WI38 (cell line): ENCODE data around the gene ATOX1.

Experiments
- H3K4me3 ChIP-seq: 2 replicates; pipeline ENCODE4 v1.5.1; 2011; ENCODE audit warnings: low read depth, mild to moderate bottlenecking, control low read depth, low read length
- CTCF ChIP-seq: IDR thresholded peaks from 2 replicates; pipeline ENCODE4 v1.5.1; 2012; ENCODE audit warnings: low read depth, mild to moderate bottlenecking, control low read depth, low read length

The ATOX1 gene

DNA sequence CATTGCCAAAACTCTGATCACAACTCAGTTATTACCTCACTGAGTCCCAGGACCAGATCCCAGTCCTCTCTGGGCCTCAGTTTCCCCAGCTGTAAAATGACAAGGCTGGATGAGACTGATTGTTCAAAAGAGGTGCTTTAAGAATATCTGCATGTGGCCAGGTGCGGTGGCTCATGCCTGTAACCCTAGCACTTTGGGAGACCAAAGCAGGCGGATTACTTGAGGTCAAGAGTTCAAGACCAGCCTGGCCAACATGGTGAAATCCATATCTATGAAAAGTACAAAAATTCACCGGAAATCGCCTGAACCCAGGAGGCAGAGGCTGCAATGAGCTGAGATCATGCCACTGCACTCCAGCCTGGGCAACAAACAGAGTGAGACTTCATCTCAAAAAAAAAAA, 8.3 kb downstream of the ATOX1 start:
- no peak overlapping the region for H3K4me3 ChIP-seq
- no peak for TF ChIP-seq CTCF

- no peak for TF ChIP-seq CTCF
- H3K4me3 ChIP-seq, result no peak overlapping the region
Measured at GRCh38 chr5:151745071-151745705, 13.2 kb downstream of the ATOX1 start.

DNA sequence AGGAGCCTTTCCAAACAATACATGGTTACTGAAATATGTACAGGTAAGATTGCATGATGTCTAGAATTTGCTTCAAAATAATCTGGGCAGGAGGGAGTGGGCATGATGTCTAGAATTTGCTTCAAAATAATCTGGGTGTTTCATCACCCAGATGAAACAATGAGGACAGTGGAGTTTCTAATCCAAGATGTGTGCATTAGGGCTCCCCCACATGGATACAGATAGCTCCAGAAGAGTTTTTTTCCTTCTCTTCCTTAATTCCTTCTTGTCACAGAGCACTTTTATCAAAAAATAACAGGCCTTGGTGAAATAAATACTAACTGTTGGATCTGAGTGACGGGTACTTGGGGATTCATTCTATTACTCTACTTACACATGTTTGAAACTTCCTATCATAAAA, 14.9 kb downstream of the ATOX1 start:
- no peak overlapping the region for H3K4me3 ChIP-seq
- TF ChIP-seq CTCF, result no peak

DNA sequence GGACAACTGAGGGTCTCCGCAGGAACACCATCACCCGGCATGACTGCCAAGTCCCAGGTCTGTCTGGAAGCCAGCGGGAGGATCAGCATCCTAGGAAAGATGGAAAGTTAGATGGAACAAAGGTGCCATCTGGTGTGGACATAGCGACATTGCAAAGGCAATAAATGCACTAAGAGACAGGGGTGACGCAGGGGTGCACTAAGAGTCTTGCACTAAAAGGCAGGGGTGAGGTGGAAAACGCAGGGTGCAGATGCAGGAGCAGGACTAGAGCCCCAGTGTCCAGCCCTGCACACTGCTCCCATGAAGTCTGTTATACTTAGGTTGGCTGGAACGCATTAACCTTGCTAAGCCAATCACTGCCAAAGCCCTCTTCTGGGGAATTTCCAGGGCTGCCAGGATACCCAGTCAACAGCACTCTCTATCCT, 15.5 kb downstream of the ATOX1 start:
- no peak overlapping the region for H3K4me3 ChIP-seq
- peak; percentile 73 for TF ChIP-seq CTCF

DNA sequence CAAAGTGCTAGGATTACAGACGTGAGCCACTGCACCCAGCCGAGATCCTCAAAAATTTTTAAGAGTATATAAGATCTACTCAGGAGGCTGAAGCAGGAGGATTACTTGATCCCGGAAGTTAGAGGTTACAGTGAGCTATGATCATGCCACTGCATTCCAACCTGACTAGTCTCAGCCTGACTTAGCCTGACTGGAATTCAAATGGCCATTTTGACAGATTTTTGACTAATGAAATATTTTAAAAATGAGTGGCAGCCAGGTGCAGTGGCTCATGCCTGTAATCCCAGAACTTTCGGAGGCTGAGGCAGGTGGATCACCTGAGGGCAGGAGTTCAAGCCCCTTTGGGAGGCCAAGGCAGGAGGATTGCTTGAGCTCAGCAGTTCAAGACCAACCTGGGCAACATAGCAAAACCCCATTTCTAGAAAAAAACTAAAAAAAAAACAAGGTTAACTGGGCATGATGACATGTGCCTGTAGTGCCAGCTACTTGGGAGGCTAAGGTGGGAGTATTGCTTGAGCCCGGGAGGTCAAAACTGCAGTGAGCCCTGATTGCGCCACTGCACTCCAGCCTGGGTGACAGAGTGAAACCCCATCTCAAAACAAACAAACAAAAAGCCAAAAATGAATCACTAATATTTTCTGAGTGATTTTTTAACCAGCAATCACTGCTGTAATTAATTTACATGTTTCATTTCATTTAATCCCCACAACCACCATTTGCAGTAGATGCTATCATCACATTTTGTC, 16.6 kb downstream of the ATOX1 start:
- no peak overlapping the region for H3K4me3 ChIP-seq
- no peak for TF ChIP-seq CTCF

- H3K4me3 ChIP-seq, result peak overlapping the region; percentile 20; the same call in 1 of the 2 replicates
- no peak for TF ChIP-seq CTCF
Measured at GRCh38 chr5:151740958-151741373, 17.5 kb downstream of the ATOX1 start.

GRCh38 chr5:151740336-151740942, 18.0 kb downstream of the ATOX1 start:
- peak; percentile 69 for TF ChIP-seq CTCF
- H3K4me3 ChIP-seq, result peak overlapping the region; percentile 25
